Fibroblast of mammary gland (primary cell): ENCODE measurements around the gene SPATA2L.

ENCODE experiments used
- DNase-seq: peaks from one replicate; pipeline ENCODE4 v3.0.0-alpha.2; 2010; ENCODE audit warnings: low read depth
- H3K4me3 ChIP-seq: 2 replicates; pipeline ENCODE4 v1.5.1; 2011; ENCODE audit warnings: low read depth, mild to moderate bottlenecking, low read length, moderate library complexity; ENCODE audit not compliant: control insufficient read depth
- CTCF ChIP-seq: conservative IDR thresholded peaks from 2 replicates; pipeline ENCODE4 v1.5.1; 2011; ENCODE audit warnings: low read depth, low read length, inconsistent platforms; ENCODE audit not compliant: control insufficient read depth, insufficient read depth

Gene SPATA2L

GRCh38 chr16:89708481-89708931, 7.0 kb upstream of the SPATA2L start:
- no peak for TF ChIP-seq CTCF
- DNase-seq, result no peak
- H3K4me3 ChIP-seq, result no peak overlapping the region

DNA sequence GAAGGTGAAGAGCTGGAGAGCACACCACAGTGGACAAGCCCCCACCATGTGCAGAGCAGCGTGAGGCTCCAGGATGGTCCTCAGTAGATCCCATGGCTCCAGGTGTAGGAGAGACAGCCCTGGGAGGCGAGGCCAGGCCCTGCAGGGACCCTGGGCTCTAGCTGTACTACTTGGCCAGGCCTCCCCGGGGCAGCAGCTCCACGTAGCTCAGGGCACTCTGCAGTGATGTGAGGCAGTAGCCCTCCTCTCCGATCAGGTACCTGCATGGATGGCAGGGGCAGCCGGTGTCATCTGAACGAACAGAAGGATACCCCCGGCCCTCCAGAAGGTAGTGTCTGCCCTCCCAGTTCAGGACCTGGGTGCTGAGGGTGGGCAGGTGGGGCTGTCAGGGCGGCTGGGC, 6.2 kb upstream of the SPATA2L start:
- DNase-seq, result no peak
- TF ChIP-seq CTCF, result no peak
- H3K4me3 ChIP-seq, result no peak overlapping the region

DNA sequence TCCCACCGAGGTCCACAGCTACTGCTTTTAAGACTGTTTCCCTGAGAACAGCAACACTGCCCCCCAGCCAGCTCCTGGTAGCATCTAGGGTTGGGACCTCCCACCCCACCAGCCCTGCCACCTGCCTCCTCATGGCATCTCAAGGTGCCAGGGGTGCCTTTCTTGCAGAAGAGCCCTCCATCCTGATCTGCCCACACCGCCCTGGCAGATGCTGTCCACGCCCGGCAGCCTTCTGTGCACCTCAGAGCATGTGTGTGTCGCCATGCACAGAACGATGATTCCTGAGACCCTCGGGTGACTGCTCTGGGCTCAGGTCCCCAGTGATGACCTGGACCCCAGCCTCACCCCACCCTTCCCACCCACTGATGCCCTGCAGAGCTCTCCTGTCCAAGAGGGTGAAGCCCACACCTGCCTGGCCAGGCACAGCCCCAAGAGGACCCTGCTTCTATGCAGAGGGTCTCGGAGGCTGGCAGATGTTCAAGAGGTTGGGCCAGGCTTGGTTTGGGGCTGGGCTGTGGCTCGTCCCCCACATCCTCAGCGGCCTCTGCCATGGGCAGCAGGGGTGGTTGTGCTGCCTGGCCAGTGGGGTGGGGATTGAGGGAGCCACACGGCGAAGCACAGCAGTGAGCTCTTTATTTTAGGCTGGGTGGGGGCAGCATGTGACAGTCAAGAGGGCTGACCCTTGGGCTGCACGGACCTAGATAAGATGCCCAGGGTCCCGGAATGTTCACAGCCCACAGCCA, 5.2 kb upstream of the SPATA2L start:
- no peak for TF ChIP-seq CTCF
- peak overlapping the region; percentile 33 for H3K4me3 ChIP-seq
- no peak for DNase-seq

GRCh38 chr16:89705006-89705405, 3.5 kb upstream of the SPATA2L start:
- no peak overlapping the region for H3K4me3 ChIP-seq
- DNase-seq, result no peak
- TF ChIP-seq CTCF, result no peak

DNA sequence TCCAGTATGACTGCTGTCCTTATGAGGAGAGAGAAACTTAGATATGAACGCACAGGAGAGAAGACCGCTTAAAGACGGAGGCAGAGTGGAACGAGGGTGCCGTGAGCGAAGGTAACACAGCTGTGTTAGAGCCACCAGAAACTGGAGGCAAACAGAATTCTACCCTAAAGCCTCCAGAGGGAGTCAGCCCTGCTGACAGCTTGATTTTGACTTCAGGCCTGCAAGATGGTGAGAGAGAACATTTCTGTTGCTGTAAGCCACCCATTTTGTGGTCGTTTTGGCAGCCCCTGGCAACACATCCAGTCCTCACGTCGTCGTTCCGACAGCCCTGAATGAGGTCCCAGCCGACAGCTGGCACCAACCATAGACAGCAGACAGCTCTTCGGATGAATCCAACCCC, 2.8 kb upstream of the SPATA2L start:
- no peak overlapping the region for H3K4me3 ChIP-seq
- no peak for DNase-seq
- TF ChIP-seq CTCF, result no peak

GRCh38 chr16:89700649-89701424, 668 bp downstream of the SPATA2L start:
- H3K4me3 ChIP-seq, result peak overlapping the region; percentile 63
- no peak for DNase-seq
- no peak for TF ChIP-seq CTCF
